GM12878 (cell line): Measurements from ENCODE around the gene PRRC1. TPM values are rescaled to one million over a fixed set of nuclear protein-coding genes. Genes with fewer than 3 reads are reported as not detected.
A peak's percentile ranks its signal among the peaks of the same experiment; 100 is the strongest.

ENCODE experiments used
- ATAC-seq: fragments of 200-7000 bp; cut with Tn5 transposase; 3 replicates; pipeline ENCODE4 v1.9.1; 2020; ENCODE audit warnings: mild to moderate bottlenecking, moderate library complexity
- BruUV-seq: library from RNA; stranded (reverse); fragments of 400-500 nt; replicated peaks from 2 replicates; lab custom pipeline; 2021; lab: Mats Ljungman, UMichigan
- CTCF ChIA-PET: fragments of 300-600 bp; sonication (Branson Sonifier 250); formaldehyde crosslinking; extraction: SDS; loops from one replicate; lab custom pipeline; 2021; ENCODE audit warnings: inconsistent platforms; lab: Yijun Ruan, JAX
- POLR2A ChIA-PET: fragments of 350-600 bp; formaldehyde crosslinking; extraction: SDS; loops from one replicate; lab custom pipeline; 2021; ENCODE audit warnings: inconsistent platforms; lab: Charles Lee
- RAD21 ChIA-PET: fragments of 300-600 bp; sonication (Branson Sonifier 250); formaldehyde crosslinking; loops from one replicate; lab custom pipeline; 2023; ENCODE audit warnings: antibody characterized with exemption; ENCODE audit not compliant: unreplicated experiment; lab: Charles Lee
- SMC1A ChIA-PET: fragments of 300-600 bp; sonication (Branson Sonifier 250); formaldehyde crosslinking; loops from one replicate; lab custom pipeline; 2023; ENCODE audit not compliant: unreplicated experiment, uncharacterized antibody; lab: Charles Lee
- DNase-seq: peaks from one replicate; pipeline ENCODE4 v3.0.0-alpha.2; 2011; ENCODE audit warnings: low read depth, low spot score
- FAIRE-seq: peaks from 3 replicates; lab custom pipeline; 2011; peaks lifted over from hg19 to GRCh38; lab: Jason Lieb, UNC
- H2AFZ ChIP-seq: 2 replicates; pipeline ENCODE4 v1.6.0; 2011; ENCODE audit warnings: low read depth, low read length, control low read depth; ENCODE audit not compliant: control insufficient read depth
- H3K27ac ChIP-seq: 2 replicates; pipeline ENCODE4 v1.5.1; 2011; ENCODE audit warnings: control low read depth; ENCODE audit not compliant: control insufficient read depth, insufficient read depth
- H3K27me3 ChIP-seq, 2 experiments: replicated peaks in 1 of 2; 2 replicates each; pipeline versions ENCODE4 v1.6.0 to v1.6.1; 2011; ENCODE audit warnings: low read length in 1 of 2; ENCODE audit not compliant: control insufficient read depth in 2 of 2, insufficient read depth in 2 of 2
- H3K36me3 ChIP-seq, 2 experiments: 2 replicates each; pipeline ENCODE4 v1.5.1; 2011; ENCODE audit warnings: low read length in 1 of 2; ENCODE audit not compliant: control insufficient read depth in 2 of 2, insufficient read depth in 2 of 2
- H3K4me1 ChIP-seq: 2 replicates; pipeline ENCODE4 v1.6.1; 2011; ENCODE audit warnings: mild to moderate bottlenecking, low read length, moderate library complexity, mixed read lengths; ENCODE audit not compliant: control insufficient read depth, insufficient read depth
- H3K4me2 ChIP-seq: 2 replicates; pipeline ENCODE4 v1.6.0; 2011; ENCODE audit warnings: control low read depth; ENCODE audit not compliant: control insufficient read depth, insufficient read depth
- H3K4me3 ChIP-seq: fragments of 200-600 bp; sonication (generic); 2 replicates; pipeline ENCODE4 v1.5.1; 2016
- H3K79me2 ChIP-seq: 2 replicates; pipeline ENCODE4 v1.6.0; 2011; ENCODE audit warnings: low read length; ENCODE audit not compliant: control insufficient read depth, insufficient read depth
- H3K9ac ChIP-seq: 2 replicates; pipeline ENCODE4 v1.8.0; 2011; ENCODE audit warnings: low read length, control low read depth, mixed read lengths; ENCODE audit not compliant: control insufficient read depth, insufficient read depth
- H3K9me3 ChIP-seq: replicated peaks from 3 replicates; pipeline ENCODE4 v1.5.1; 2011; ENCODE audit warnings: mild to moderate bottlenecking, low read length; ENCODE audit not compliant: control insufficient read depth, insufficient read depth
- H4K20me1 ChIP-seq: 2 replicates; pipeline ENCODE4 v1.6.0; 2011; ENCODE audit not compliant: control insufficient read depth, insufficient read depth
- ATF3 ChIP-seq: IDR thresholded peaks from 2 replicates; pipeline ENCODE4 v1.6.1; 2011; ENCODE audit warnings: low read depth, mild to moderate bottlenecking, low read length, moderate library complexity, borderline replicate concordance; ENCODE audit errors: extremely low read depth
- EZH2 ChIP-seq: IDR thresholded peaks from 2 replicates; pipeline ENCODE4 v1.6.1; 2012; ENCODE audit warnings: low read depth, mild to moderate bottlenecking, control low read depth, inconsistent platforms, low read length, borderline replicate concordance; ENCODE audit not compliant: control insufficient read depth
- FOS ChIP-seq: IDR thresholded peaks from 3 replicates; pipeline ENCODE4 v1.6.1; 2011; ENCODE audit warnings: borderline replicate concordance; ENCODE audit not compliant: insufficient read length; ENCODE audit errors: extremely low read depth
- GATAD2B ChIP-seq: fragments of 450-650 bp; conservative IDR thresholded peaks from 2 replicates; pipeline ENCODE4 v1.6.1; 2017; ENCODE audit warnings: low read depth, mild to moderate bottlenecking, moderate library complexity
- HDAC2 ChIP-seq: fragments of 200-600 bp; sonication (generic); IDR thresholded peaks from 2 replicates; pipeline ENCODE4 v1.6.1; 2017
- MYB ChIP-seq: fragments of 150-350 bp; IDR thresholded peaks from 2 replicates; pipeline ENCODE4 v1.6.1; 2014; ENCODE audit warnings: mild to moderate bottlenecking, low read depth, low read length, borderline replicate concordance
- NR2F1 ChIP-seq: fragments of 450-650 bp; conservative IDR thresholded peaks from 2 replicates; pipeline ENCODE4 v1.6.1; 2017; ENCODE audit warnings: mild to moderate bottlenecking
- RAD21 ChIP-seq: IDR thresholded peaks from 2 replicates; pipeline ENCODE4 v1.6.1; 2011; ENCODE audit warnings: mild to moderate bottlenecking, low read depth, low read length, moderate library complexity; ENCODE audit not compliant: insufficient read depth
- SMAD1 ChIP-seq: fragments of 450-650 bp; IDR thresholded peaks from 2 replicates; pipeline ENCODE4 v1.6.1; 2018; ENCODE audit warnings: mild to moderate bottlenecking, low read depth; ENCODE audit not compliant: partially characterized antibody
- STAT3 ChIP-seq: IDR thresholded peaks from 2 replicates; pipeline ENCODE4 v1.6.1; 2011; ENCODE audit warnings: low read depth, low read length, improper control_type of control experiment
- SUPT20H ChIP-seq: IDR thresholded peaks from 2 replicates; pipeline ENCODE4 v1.6.1; 2011; ENCODE audit warnings: low read depth, mild to moderate bottlenecking, low read length, moderate library complexity, borderline replicate concordance; ENCODE audit not compliant: control insufficient read depth
- WGBS: methylation state at CpG from one replicate; pipeline ENCODE4 v1.1.6; 2016; ENCODE audit warnings: low lambda C conversion rate; ENCODE audit not compliant: insufficient replicate concordance, insufficient coverage; ENCODE audit errors: missing lambda C conversion rate; 5-methylcytosine and 5-hydroxymethylcytosine counted together
- in situ Hi-C: fragments of 300-500 bp; cut with MboI; formaldehyde crosslinking; loops from 9 replicates; pipeline ENCODE4 v1.14.3; 2018; ENCODE audit warnings: mixed read lengths
- intact Hi-C: fragments of 100-400 bp; cut with micrococcal nuclease; formaldehyde crosslinking; loops from one replicate; pipeline ENCODE4 v1.14.2; 2022; ENCODE audit not compliant: unreplicated experiment
- polyA plus RNA-seq, 11 experiments: library from polyadenylated mRNA; depleted of rRNA in 4 of 11; unstranded in 6 of 11; stranded (reverse) in 5 of 11; fragments of >200 nt; fragmentation: Nextera tagmentation in 4 of 11; fragmentation: Illumina TruSeq in 1 of 11; extraction: Ambion mirVana in 4 of 11; extraction: Trizol in 1 of 11; gene quantifications; 1 replicate in 1 of 11; 2 replicates in 10 of 11; pipeline versions ENCODE4 v1.2.1 to v1.2.3, GENCODE V29; 2011 to 2016; ENCODE audit warnings: inconsistent platforms in 2 of 11, missing spikeins in 2 of 11, low read depth in 1 of 11
- total RNA-seq, 4 experiments: library from RNA; depleted of rRNA in 3 of 4; stranded (reverse); fragments of >200 nt in 3 of 4; fragmentation: Illumina TruSeq in 1 of 4; extraction: Trizol in 1 of 4; gene quantifications; 2 replicates each; pipeline versions ENCODE4 v1.2.1 to v1.2.3, GENCODE V29; 2013 to 2021
- TF ChIP-seq, protein P1 (sequence below): IDR thresholded peaks from 2 replicates; pipeline ENCODE4 v1.6.1; 2012; ENCODE audit warnings: improper control_type of control experiment, low read depth, low read length; ENCODE audit not compliant: insufficient replicate concordance
- TF ChIP-seq, protein P2 (sequence below), 3 experiments: IDR thresholded peaks in 2 of 3; conservative IDR thresholded peaks in 1 of 3; 2 replicates each; pipeline ENCODE4 v1.5.1; 2011; ENCODE audit warnings: low read depth in 3 of 3, low read length in 3 of 3, mild to moderate bottlenecking in 3 of 3, control low read depth in 2 of 3, moderate library complexity in 2 of 3, inconsistent platforms in 1 of 3, mixed read lengths in 1 of 3; ENCODE audit not compliant: control insufficient read depth in 2 of 3, insufficient read depth in 1 of 3; ENCODE audit errors: extremely low read depth in 1 of 3

Gene PRRC1
- total and polyA plus RNA-seq, 10 of the 15 experiments (the other 5 are each of a cell fraction or from before 2014, with no cell fraction given), result 19.0 to 54.5 (median 31.0) TPM

DNA sequence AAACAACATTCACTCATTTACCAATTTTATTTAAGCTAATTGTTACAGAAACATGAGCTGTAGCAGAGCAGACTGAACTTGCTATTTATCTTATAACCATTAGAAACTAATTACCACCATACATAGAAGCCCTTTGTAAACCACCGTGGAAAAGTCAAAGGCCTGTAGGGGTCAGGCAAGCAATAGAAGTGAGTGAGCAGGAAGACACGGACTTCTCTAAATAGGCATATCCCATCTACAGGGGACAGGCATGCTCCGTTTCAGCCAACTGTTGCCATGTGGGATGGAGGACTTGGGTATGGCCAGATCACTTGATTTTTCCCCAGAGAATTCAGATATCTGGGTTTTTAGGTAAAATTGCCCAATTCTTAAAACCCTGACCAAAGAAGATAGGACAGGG lies 44.8 kb downstream of the PRRC1 start:
- Histone ChIP-seq H3K79me2 (no peaks in the 10 kb centered on the region), H3K36me3 (no peaks in the 10 kb centered on the region), H3K4me3 (no peak overlapping the region), H3K27ac (no peak overlapping the region), H3K4me2 (no peak overlapping the region), H3K9ac (no peak overlapping the region), H3K4me1 (peaks cover 6% of the 10 kb centered on the region), H2AFZ (no peak overlapping the region), H4K20me1 (no peaks in the 10 kb centered on the region), H3K27me3 (no peaks in the 10 kb centered on the region), H3K9me3 (no peaks in the 10 kb centered on the region)
- no peak for DNase-seq
- WGBS, result 2% methylated on average over 3 of the region's 3 CpGs
- peak; percentile 45; the same call in 2 of the 3 replicates for ATAC-seq
- no peak for FAIRE-seq
- in situ Hi-C loops, result loop anchor here (5.0 to 25.0 kb wide), 3 partner anchors 310 to 1550 kb away; partner anchors contain the start of gene SLC12A2
- SMC1A ChIA-PET, result interaction anchor here (0.5 to 3.3 kb wide), 10 partner anchors 25 to 936 kb away, joined by 3 to 36 read pairs (median 4); no protein-coding TSS in a partner anchor
- RAD21 ChIA-PET, result interaction anchor here (1.2 to 4.3 kb wide), 4 partner anchors 24 to 652 kb away, joined by 3 to 41 read pairs (median 20); no protein-coding TSS in a partner anchor
- POLR2A ChIA-PET, result no interaction called here
- no TSS peak for BruUV-seq
- intact Hi-C loops, result loop anchor here (5.0 to 10.0 kb wide), 3 partner anchors 345 to 1113 kb away; no protein-coding TSS in a partner anchor
- CTCF ChIA-PET, result interaction anchor here (0.8 to 4.8 kb wide), 9 partner anchors 9 to 936 kb away, joined by 3 to 48 read pairs (median 4); no protein-coding TSS in a partner anchor
- TF ChIP-seq STAT3 (no peak), SMAD1 (no peak), FOS (no peak), SUPT20H (no peak), NR2F1 (no peak), MYB (no peak), ATF3 (no peak), HDAC2 (no peak), RAD21 (peak; percentile 57), EZH2 (no peak), GATAD2B (no peak)
- TF ChIP-seq, protein P1, sequence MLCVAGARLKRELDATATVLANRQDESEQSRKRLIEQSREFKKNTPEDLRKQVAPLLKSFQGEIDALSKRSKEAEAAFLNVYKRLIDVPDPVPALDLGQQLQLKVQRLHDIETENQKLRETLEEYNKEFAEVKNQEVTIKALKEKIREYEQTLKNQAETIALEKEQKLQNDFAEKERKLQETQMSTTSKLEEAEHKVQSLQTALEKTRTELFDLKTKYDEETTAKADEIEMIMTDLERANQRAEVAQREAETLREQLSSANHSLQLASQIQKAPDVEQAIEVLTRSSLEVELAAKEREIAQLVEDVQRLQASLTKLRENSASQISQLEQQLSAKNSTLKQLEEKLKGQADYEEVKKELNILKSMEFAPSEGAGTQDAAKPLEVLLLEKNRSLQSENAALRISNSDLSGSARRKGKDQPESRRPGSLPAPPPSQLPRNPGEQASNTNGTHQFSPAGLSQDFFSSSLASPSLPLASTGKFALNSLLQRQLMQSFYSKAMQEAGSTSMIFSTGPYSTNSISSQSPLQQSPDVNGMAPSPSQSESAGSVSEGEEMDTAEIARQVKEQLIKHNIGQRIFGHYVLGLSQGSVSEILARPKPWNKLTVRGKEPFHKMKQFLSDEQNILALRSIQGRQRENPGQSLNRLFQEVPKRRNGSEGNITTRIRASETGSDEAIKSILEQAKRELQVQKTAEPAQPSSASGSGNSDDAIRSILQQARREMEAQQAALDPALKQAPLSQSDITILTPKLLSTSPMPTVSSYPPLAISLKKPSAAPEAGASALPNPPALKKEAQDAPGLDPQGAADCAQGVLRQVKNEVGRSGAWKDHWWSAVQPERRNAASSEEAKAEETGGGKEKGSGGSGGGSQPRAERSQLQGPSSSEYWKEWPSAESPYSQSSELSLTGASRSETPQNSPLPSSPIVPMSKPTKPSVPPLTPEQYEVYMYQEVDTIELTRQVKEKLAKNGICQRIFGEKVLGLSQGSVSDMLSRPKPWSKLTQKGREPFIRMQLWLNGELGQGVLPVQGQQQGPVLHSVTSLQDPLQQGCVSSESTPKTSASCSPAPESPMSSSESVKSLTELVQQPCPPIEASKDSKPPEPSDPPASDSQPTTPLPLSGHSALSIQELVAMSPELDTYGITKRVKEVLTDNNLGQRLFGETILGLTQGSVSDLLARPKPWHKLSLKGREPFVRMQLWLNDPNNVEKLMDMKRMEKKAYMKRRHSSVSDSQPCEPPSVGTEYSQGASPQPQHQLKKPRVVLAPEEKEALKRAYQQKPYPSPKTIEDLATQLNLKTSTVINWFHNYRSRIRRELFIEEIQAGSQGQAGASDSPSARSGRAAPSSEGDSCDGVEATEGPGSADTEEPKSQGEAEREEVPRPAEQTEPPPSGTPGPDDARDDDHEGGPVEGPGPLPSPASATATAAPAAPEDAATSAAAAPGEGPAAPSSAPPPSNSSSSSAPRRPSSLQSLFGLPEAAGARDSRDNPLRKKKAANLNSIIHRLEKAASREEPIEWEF, result no peak
- TF ChIP-seq, protein P2, sequence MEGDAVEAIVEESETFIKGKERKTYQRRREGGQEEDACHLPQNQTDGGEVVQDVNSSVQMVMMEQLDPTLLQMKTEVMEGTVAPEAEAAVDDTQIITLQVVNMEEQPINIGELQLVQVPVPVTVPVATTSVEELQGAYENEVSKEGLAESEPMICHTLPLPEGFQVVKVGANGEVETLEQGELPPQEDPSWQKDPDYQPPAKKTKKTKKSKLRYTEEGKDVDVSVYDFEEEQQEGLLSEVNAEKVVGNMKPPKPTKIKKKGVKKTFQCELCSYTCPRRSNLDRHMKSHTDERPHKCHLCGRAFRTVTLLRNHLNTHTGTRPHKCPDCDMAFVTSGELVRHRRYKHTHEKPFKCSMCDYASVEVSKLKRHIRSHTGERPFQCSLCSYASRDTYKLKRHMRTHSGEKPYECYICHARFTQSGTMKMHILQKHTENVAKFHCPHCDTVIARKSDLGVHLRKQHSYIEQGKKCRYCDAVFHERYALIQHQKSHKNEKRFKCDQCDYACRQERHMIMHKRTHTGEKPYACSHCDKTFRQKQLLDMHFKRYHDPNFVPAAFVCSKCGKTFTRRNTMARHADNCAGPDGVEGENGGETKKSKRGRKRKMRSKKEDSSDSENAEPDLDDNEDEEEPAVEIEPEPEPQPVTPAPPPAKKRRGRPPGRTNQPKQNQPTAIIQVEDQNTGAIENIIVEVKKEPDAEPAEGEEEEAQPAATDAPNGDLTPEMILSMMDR (IDR thresholded peaks at IDR 0.05 in 2 of 3, conservative IDR thresholded peaks at IDR 0.05 in 1 of 3; ENCODE audit: control insufficient read depth in 2 of 3, extremely low read depth in 1 of 3, insufficient read depth in 1 of 3, low read depth in 3 of 3, low read length in 3 of 3), result peak; percentile 16 to 67 (median 28); a peak in 4 of 6 replicates
